Measurements from ENCODE around the gene TJP1. TPM values are rescaled to one million over a fixed set of nuclear protein-coding genes. Genes with fewer than 3 reads are reported as not detected.

The TJP1 gene
- total RNA-seq, 1 experiment from 2014 or later: 44.3 TPM

DNA sequence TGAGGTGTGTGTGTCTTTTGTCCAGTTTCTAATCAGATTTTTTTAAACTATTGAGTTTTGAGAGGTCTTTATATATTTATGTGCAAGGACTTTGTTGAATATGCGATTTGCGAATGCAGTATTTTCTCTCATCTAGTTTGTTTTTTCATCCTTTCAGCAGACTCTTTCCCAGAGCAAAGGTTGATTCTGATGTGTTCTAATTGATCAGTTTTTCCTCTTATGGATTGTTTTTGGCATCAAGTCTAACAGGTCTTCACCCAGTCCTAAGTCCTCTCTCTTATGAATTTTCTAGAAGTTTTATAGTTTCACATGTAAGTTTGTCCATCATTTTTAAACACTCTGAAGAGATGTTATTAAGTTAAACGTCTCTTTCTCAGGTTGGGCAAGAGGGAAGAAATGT lies 17.8 kb upstream of the TJP1 start:
- Mint-ChIP-seq H3K4me1 (ENCODE audit: low read depth, unreplicated experiment) (peaks cover 20% of the 10 kb centered on the region), H3K27ac (ENCODE audit: unreplicated experiment) (no peak overlapping the region), H3K9me3 (ENCODE audit: low read depth, unreplicated experiment) (no peaks in the 10 kb centered on the region), H3K4me3 (ENCODE audit: low read depth, unreplicated experiment) (no peak overlapping the region), H3K27me3 (ENCODE audit: unreplicated experiment) (no peaks in the 10 kb centered on the region), H3K36me3 (ENCODE audit: insufficient read depth, unreplicated experiment) (no peaks in the 10 kb centered on the region)
- CTCF ChIA-PET: no interaction called here
- no TSS peak for BruUV-seq (replicated peaks)
- intact Hi-C loops (cut with micrococcal nuclease; ENCODE audit: unreplicated experiment): no loop called here
- TF ChIP-seq, protein P1, sequence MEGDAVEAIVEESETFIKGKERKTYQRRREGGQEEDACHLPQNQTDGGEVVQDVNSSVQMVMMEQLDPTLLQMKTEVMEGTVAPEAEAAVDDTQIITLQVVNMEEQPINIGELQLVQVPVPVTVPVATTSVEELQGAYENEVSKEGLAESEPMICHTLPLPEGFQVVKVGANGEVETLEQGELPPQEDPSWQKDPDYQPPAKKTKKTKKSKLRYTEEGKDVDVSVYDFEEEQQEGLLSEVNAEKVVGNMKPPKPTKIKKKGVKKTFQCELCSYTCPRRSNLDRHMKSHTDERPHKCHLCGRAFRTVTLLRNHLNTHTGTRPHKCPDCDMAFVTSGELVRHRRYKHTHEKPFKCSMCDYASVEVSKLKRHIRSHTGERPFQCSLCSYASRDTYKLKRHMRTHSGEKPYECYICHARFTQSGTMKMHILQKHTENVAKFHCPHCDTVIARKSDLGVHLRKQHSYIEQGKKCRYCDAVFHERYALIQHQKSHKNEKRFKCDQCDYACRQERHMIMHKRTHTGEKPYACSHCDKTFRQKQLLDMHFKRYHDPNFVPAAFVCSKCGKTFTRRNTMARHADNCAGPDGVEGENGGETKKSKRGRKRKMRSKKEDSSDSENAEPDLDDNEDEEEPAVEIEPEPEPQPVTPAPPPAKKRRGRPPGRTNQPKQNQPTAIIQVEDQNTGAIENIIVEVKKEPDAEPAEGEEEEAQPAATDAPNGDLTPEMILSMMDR (IDR thresholded peaks at IDR 0.05; ENCODE audit: unreplicated experiment): no peak
- no peak for DNase-seq

DNA sequence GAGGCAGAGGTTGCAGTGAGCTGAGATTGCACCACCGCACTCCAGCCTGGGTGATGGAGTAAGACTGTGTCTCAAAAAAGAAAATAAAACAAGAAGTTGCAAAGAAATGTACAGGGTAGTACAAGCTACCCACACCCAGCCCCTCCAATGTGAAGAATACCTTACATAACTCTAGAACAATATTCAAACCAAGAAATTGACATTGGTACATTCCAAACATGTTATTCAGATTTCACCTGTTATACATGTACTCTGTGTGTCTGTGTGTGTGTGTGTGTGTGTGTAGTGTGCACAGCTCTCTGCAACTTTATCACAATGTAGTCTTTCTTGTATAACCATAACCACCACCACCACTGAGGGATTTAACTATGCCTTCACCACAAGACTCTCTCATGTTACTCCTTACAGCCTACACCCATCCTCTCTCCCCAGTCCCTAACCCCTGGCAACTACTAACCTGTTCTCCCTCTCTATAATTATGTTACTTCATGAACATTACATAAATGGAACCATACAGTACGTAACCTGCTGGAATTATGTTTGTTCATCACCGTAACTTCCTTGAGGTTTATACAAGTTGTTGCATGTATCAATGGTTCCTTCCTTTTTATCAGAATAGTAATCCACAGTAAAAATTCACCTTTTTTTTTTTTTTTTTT lies 16.2 kb upstream of the TJP1 start:
- intact Hi-C loops (cut with micrococcal nuclease; ENCODE audit: unreplicated experiment): no loop called here
- Mint-ChIP-seq H3K9me3 (ENCODE audit: low read depth, unreplicated experiment) (no peaks in the 10 kb centered on the region), H3K27me3 (ENCODE audit: unreplicated experiment) (no peaks in the 10 kb centered on the region), H3K27ac (ENCODE audit: unreplicated experiment) (no peak overlapping the region), H3K4me1 (ENCODE audit: low read depth, unreplicated experiment) (peaks cover 4% of the 10 kb centered on the region), H3K4me3 (ENCODE audit: low read depth, unreplicated experiment) (no peak overlapping the region), H3K36me3 (ENCODE audit: insufficient read depth, unreplicated experiment) (no peaks in the 10 kb centered on the region)
- TF ChIP-seq, protein P1 (IDR thresholded peaks at IDR 0.05; ENCODE audit: unreplicated experiment): no peak
- no peak for DNase-seq
- BruUV-seq (replicated peaks): no TSS peak
- CTCF ChIA-PET: no interaction called here

DNA sequence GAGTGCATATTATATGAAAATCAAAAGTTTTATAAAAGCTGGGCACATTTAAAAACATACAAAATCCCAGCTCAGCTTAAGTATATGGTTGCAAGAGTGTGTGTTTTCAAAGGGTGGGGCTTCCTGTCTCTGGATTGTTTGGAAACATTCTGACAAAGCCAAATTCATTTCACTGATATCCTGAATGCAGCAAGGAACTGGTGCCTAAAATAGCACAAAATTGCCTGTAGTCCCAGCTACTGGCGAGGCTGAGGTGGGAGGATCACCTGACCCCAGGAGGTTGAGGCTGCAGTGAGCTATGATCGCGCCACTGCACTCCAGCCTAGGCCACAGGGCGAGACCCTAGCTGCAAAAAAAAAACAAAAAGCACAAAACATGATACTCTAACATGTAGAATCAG lies 13.0 kb upstream of the TJP1 start:
- CTCF ChIA-PET: no interaction called here
- intact Hi-C loops (cut with micrococcal nuclease; ENCODE audit: unreplicated experiment): no loop called here
- no peak overlapping the region for H3K27ac Mint-ChIP-seq (ENCODE audit: unreplicated experiment)
- H3K4me3 Mint-ChIP-seq (ENCODE audit: low read depth, unreplicated experiment): no peak overlapping the region
- H3K27me3 Mint-ChIP-seq (ENCODE audit: unreplicated experiment): no peaks in the 10 kb centered on the region
- no peaks in the 10 kb centered on the region for H3K9me3 Mint-ChIP-seq (ENCODE audit: low read depth, unreplicated experiment)
- no peaks in the 10 kb centered on the region for H3K36me3 Mint-ChIP-seq (ENCODE audit: insufficient read depth, unreplicated experiment)
- BruUV-seq (replicated peaks): no TSS peak
- TF ChIP-seq, protein P1 (IDR thresholded peaks at IDR 0.05; ENCODE audit: unreplicated experiment): no peak
- H3K4me1 Mint-ChIP-seq (ENCODE audit: low read depth, unreplicated experiment): no peaks in the 10 kb centered on the region
- DNase-seq: no peak

DNA sequence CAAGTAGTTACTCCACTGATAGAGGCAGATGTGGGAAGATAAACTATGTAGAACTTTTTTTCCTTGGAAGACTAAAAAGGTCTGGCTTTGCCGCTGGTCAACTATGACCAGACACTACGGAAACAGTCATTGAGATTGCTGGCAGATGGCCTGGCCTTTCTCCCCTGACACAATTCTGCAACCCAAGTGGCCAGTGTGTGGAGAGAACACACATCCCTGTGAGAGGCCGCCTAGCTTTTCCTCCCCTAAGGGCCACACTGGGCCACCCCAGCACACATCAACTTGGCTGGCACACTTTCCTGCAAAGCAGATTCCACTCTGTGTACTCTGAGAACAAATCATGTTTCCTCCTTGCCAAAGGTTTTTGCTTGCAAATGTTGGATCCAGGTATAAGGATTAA lies 10.4 kb upstream of the TJP1 start:
- H3K4me1 Mint-ChIP-seq (ENCODE audit: low read depth, unreplicated experiment): no peaks in the 10 kb centered on the region
- BruUV-seq (replicated peaks): no TSS peak
- TF ChIP-seq, protein P1 (IDR thresholded peaks at IDR 0.05; ENCODE audit: unreplicated experiment): no peak
- CTCF ChIA-PET: no interaction called here
- no peak for DNase-seq
- no peaks in the 10 kb centered on the region for H3K36me3 Mint-ChIP-seq (ENCODE audit: insufficient read depth, unreplicated experiment)
- H3K27me3 Mint-ChIP-seq (ENCODE audit: unreplicated experiment): no peaks in the 10 kb centered on the region
- H3K9me3 Mint-ChIP-seq (ENCODE audit: low read depth, unreplicated experiment): no peaks in the 10 kb centered on the region
- no peak overlapping the region for H3K27ac Mint-ChIP-seq (ENCODE audit: unreplicated experiment)
- intact Hi-C loops (cut with micrococcal nuclease; ENCODE audit: unreplicated experiment): no loop called here
- no peak overlapping the region for H3K4me3 Mint-ChIP-seq (ENCODE audit: low read depth, unreplicated experiment)
